HCT116 (cell line): Measurements from ENCODE around the gene POLE. TPM values are rescaled to one million over a fixed set of nuclear protein-coding genes. Genes with fewer than 3 reads are reported as not detected.

Experiments
- ATAC-seq: fragments of 200-7000 bp; cut with Tn5 transposase; 2 replicates; pipeline ENCODE4 v1.9.1; 2020; ENCODE audit warnings: mild to moderate bottlenecking, moderate library complexity
- BruUV-seq: library from RNA; stranded (reverse); fragments of 400-500 nt; replicated peaks from 2 replicates; lab custom pipeline; 2021; lab: Mats Ljungman, UMichigan
- CTCF ChIA-PET: fragments of 300-600 bp; sonication (Branson Sonifier 250); formaldehyde crosslinking; loops from one replicate; lab custom pipeline; 2021; ENCODE audit warnings: antibody characterized with exemption; lab: Charles Lee
- POLR2A ChIA-PET: fragments of 300-600, 350-600 bp; sonication (Branson Sonifier 250); formaldehyde crosslinking; loops from one replicate; lab custom pipeline; 2021; ENCODE audit warnings: antibody characterized with exemption; lab: Charles Lee
- RAD21 ChIA-PET, 2 experiments: fragments of 300-600 bp; sonication (Branson Sonifier 250); formaldehyde crosslinking; loops; one replicate each; lab custom pipeline; 2023; ENCODE audit warnings: low total read pairs in 2 of 2; ENCODE audit not compliant: uncharacterized antibody in 2 of 2, unreplicated experiment in 2 of 2, low non-redundant PET in 1 of 2; lab: Charles Lee
- DNase-seq: peaks from one replicate; pipeline ENCODE4 v3.0.0-alpha.2; 2010; ENCODE audit warnings: low read depth, low spot score
- H2AFZ ChIP-seq: fragments of 200-600 bp; shearing (Covaris generic), sonication (generic); 2 replicates; pipeline ENCODE4 v1.6.1; 2017; ENCODE audit warnings: low read depth, mixed run types, mixed read lengths, antibody characterized with exemption, low read length; ENCODE audit not compliant: poor library complexity, severe bottlenecking
- H3K27ac ChIP-seq: 2 replicates; pipeline ENCODE4 v1.5.1; 2012; ENCODE audit warnings: low read depth, low read length
- H3K27me3 ChIP-seq: fragments of 200-600 bp; sonication (generic); 2 replicates; pipeline ENCODE4 v1.6.1; 2016; ENCODE audit warnings: mixed run types, low read length, mixed read lengths; ENCODE audit not compliant: insufficient read depth
- H3K36me3 ChIP-seq, 2 experiments: fragments of 200-500 bp in 1 of 2; fragments of 200-600 bp in 1 of 2; sonication (Bioruptor generic) in 1 of 2; sonication (generic) in 1 of 2; 2 replicates each; pipeline versions ENCODE4 v1.5.1 to v1.6.1; 2014 to 2016; ENCODE audit warnings: low read length in 2 of 2, inconsistent platforms in 1 of 2, mixed read lengths in 1 of 2, mixed run types in 1 of 2; ENCODE audit not compliant: insufficient read depth in 2 of 2, control insufficient read depth in 1 of 2
- H3K4me1 ChIP-seq, 2 experiments: fragments of 200-600 bp in 1 of 2; sonication (generic) in 1 of 2; 2 replicates each; pipeline versions ENCODE4 v1.5.1 to v1.6.1; 2012 to 2017; ENCODE audit warnings: low read length in 2 of 2, inconsistent platforms in 1 of 2, mild to moderate bottlenecking in 1 of 2, mixed read lengths in 1 of 2, mixed run types in 1 of 2, moderate library complexity in 1 of 2; ENCODE audit not compliant: insufficient read depth in 2 of 2, control insufficient read depth in 1 of 2
- H3K4me2 ChIP-seq: fragments of 200-600 bp; sonication (generic); 2 replicates; pipeline ENCODE4 v1.6.1; 2017; ENCODE audit warnings: mixed run types, low read length, mixed read lengths
- H3K4me3 ChIP-seq, 2 experiments: fragments of 200-600 bp in 1 of 2; sonication (generic) in 1 of 2; replicated peaks in 1 of 2; 2 replicates each; pipeline ENCODE4 v1.5.1; 2011 to 2016; ENCODE audit warnings: low read length in 2 of 2, control low read depth in 1 of 2, low read depth in 1 of 2, mild to moderate bottlenecking in 1 of 2, mixed read lengths in 1 of 2, mixed run types in 1 of 2
- H3K79me2 ChIP-seq: fragments of 200-600 bp; sonication (generic); 2 replicates; pipeline ENCODE4 v1.6.1; 2017; ENCODE audit warnings: mild to moderate bottlenecking, mixed run types, low read length, moderate library complexity, mixed read lengths; ENCODE audit not compliant: insufficient read depth
- H3K9ac ChIP-seq: fragments of 200-600 bp; sonication (generic); 2 replicates; pipeline ENCODE4 v1.6.1; 2016; ENCODE audit warnings: low read length, mixed read lengths
- H3K9me2 ChIP-seq: fragments of 200-600 bp; sonication (generic), shearing (Covaris generic); 2 replicates; pipeline ENCODE4 v1.6.1; 2017; ENCODE audit warnings: mixed run types, mild to moderate bottlenecking, moderate library complexity; ENCODE audit not compliant: insufficient read depth
- H3K9me3 ChIP-seq, 2 experiments: fragments of 200-500 bp in 1 of 2; fragments of 200-600 bp in 1 of 2; sonication (Bioruptor generic) in 1 of 2; sonication (generic) in 1 of 2; 2 replicates each; pipeline ENCODE4 v1.6.1; 2014 to 2017; ENCODE audit warnings: low read length in 2 of 2, mixed read lengths in 2 of 2, inconsistent platforms in 1 of 2, low read depth in 1 of 2, mild to moderate bottlenecking in 1 of 2, mixed run types in 1 of 2, moderate library complexity in 1 of 2; ENCODE audit not compliant: control insufficient read depth in 1 of 2, insufficient read depth in 1 of 2
- H4K20me1 ChIP-seq: fragments of 200-600 bp; sonication (generic), shearing (Covaris generic); 2 replicates; pipeline ENCODE4 v1.6.1; 2017; ENCODE audit warnings: mixed run types, mild to moderate bottlenecking, moderate library complexity; ENCODE audit not compliant: insufficient read depth
- CBX3 ChIP-seq: IDR thresholded peaks from 2 replicates; pipeline ENCODE4 v1.6.1; 2012; ENCODE audit warnings: low read depth
- CEBPB ChIP-seq: IDR thresholded peaks from 2 replicates; pipeline ENCODE4 v1.6.1; 2012; ENCODE audit warnings: low read depth
- EZH2 ChIP-seq: fragments of 200-600 bp; sonication (generic); IDR thresholded peaks from 2 replicates; pipeline ENCODE4 v1.6.1; 2017; ENCODE audit warnings: antibody characterized with exemption, mixed run types
- EZH2phosphoT487 ChIP-seq: fragments of 200-600 bp; IDR thresholded peaks from 2 replicates; pipeline ENCODE4 v1.6.1; 2018; ENCODE audit warnings: antibody characterized with exemption, borderline replicate concordance
- FOSL1 ChIP-seq: IDR thresholded peaks from 2 replicates; pipeline ENCODE4 v1.6.1; 2012; ENCODE audit warnings: low read depth
- JUND ChIP-seq: IDR thresholded peaks from 2 replicates; pipeline ENCODE4 v1.6.1; 2012
- POLR2AphosphoS5 ChIP-seq: IDR thresholded peaks from 2 replicates; pipeline ENCODE4 v1.6.1; 2011; ENCODE audit warnings: mild to moderate bottlenecking, low read depth, low read length, moderate library complexity
- RAD21 ChIP-seq: IDR thresholded peaks from 2 replicates; pipeline ENCODE4 v1.6.1; 2012; ENCODE audit warnings: low read depth, mild to moderate bottlenecking
- SIN3A ChIP-seq: IDR thresholded peaks from 2 replicates; pipeline ENCODE4 v1.6.1; 2012; ENCODE audit warnings: low read depth
- SRF ChIP-seq: IDR thresholded peaks from 2 replicates; pipeline ENCODE4 v1.6.1; 2012; ENCODE audit warnings: low read depth
- TCF7L2 ChIP-seq: IDR thresholded peaks from 2 replicates; pipeline ENCODE4 v1.7.0; 2011; ENCODE audit warnings: borderline replicate concordance, inconsistent platforms; ENCODE audit not compliant: insufficient read depth, insufficient read length; ENCODE audit errors: extremely low read depth
- YY1 ChIP-seq: IDR thresholded peaks from 2 replicates; pipeline ENCODE4 v1.6.1; 2011; ENCODE audit warnings: low read length, low read depth, moderate library complexity, mild to moderate bottlenecking; ENCODE audit not compliant: insufficient replicate concordance; ENCODE audit errors: extremely low read depth
- ZFX ChIP-seq: fragments of 450-650 bp; IDR thresholded peaks from 2 replicates; pipeline ENCODE4 v1.6.1; 2017
- ZNF274 ChIP-seq: fragments of 200-500 bp; sonication (Bioruptor generic); IDR thresholded peaks from 2 replicates; pipeline ENCODE4 v1.6.1; 2014; ENCODE audit warnings: mild to moderate bottlenecking, low read depth, low read length, inconsistent platforms
- intact Hi-C: fragments of 100-400 bp; cut with micrococcal nuclease; formaldehyde crosslinking; loops from 2 replicates; pipeline ENCODE4 v1.10.0; 2022
- total RNA-seq: library from RNA; stranded (reverse); gene quantifications from one replicate; pipeline ENCODE4 v1.2.1, GENCODE V29; 2021; ENCODE audit not compliant: unreplicated experiment
- TF ChIP-seq, protein P1 (sequence below), 3 experiments: fragments of 200-600 bp in 1 of 3; sonication (generic) in 1 of 3; IDR thresholded peaks in 2 of 3; conservative IDR thresholded peaks in 1 of 3; 2 replicates each; pipeline ENCODE4 v1.5.1; 2012 to 2017; ENCODE audit warnings: low read depth in 2 of 3, low read length in 2 of 3, antibody characterized with exemption in 1 of 3, borderline replicate concordance in 1 of 3, control low read depth in 1 of 3, mild to moderate bottlenecking in 1 of 3, mixed read lengths in 1 of 3, mixed run types in 1 of 3, moderate library complexity in 1 of 3; ENCODE audit not compliant: insufficient read depth in 1 of 3
- TF ChIP-seq, protein P2 (sequence below): IDR thresholded peaks from 2 replicates; pipeline ENCODE4 v1.6.1; 2012
- TF ChIP-seq, protein P3 (sequence below): IDR thresholded peaks from 2 replicates; pipeline ENCODE4 v1.6.1; 2012
- TF ChIP-seq, protein P4 (sequence below): IDR thresholded peaks from 2 replicates; pipeline ENCODE4 v1.6.1; 2011; ENCODE audit warnings: mild to moderate bottlenecking, low read length, moderate library complexity; ENCODE audit not compliant: insufficient replicate concordance; ENCODE audit errors: extremely low read depth

POLE gene
- total RNA-seq, 1 experiment from 2014 or later = 128 TPM

DNA sequence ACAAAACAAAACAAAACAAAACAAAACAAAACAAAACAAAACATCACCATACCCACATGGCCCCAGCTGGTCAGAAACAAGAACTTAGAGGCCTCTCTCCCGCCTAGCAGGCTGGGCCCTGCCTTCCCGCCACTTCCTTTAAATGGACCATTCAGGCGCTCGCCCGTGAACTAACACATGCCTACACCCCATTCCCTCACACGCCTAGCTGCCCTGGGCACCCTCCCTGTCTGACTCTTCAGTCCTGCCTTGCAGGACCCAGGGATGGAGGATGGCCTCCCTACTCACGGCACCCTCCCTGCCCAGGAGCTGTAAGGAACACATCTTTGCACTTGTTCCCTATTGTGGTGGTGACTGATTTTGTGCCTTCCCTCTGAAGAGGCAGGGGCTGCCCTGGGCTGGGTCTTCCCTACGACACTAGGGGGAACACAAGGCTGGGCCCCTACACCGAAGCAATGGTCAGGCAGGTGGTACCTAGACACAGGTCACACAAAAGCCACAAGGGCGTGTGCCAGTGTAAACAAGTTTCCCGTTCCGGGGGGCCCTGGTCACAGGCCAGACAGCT is 47.1 kb downstream of the POLE start:
- ATAC-seq (no peak), DNase-seq (no peak)
- POLR2A ChIA-PET = no interaction called here
- Histone ChIP-seq H3K79me2 (no peaks in the 10 kb centered on the region), H2AFZ (no peak overlapping the region), H3K27me3 (no peaks in the 10 kb centered on the region), H3K36me3 (peaks cover 36 to 53% of the 10 kb centered on the region in 2 experiments; a peak in 3 of 4 replicates), H3K4me3 (no peak overlapping the region), H4K20me1 (no peaks in the 10 kb centered on the region), H3K4me1 (no peaks in the 10 kb centered on the region), H3K9me3 (no peaks in the 10 kb centered on the region), H3K4me2 (no peak overlapping the region), H3K9ac (no peak overlapping the region), H3K9me2 (no peaks in the 10 kb centered on the region), H3K27ac (no peak overlapping the region)
- CTCF ChIA-PET = interaction anchor here (1.3 kb wide), 1 partner anchor 16 kb away, joined by 3 read pairs; no protein-coding TSS in a partner anchor
- TF ChIP-seq JUND (no peak), SRF (no peak), FOSL1 (no peak), CEBPB (no peak), POLR2AphosphoS5 (no peak), CBX3 (no peak), EZH2 (no peak), TCF7L2 (no peak), YY1 (no peak), RAD21 (no peak), ZFX (no peak), EZH2phosphoT487 (no peak), SIN3A (no peak), ZNF274 (no peak)
- TF ChIP-seq, protein P1, sequence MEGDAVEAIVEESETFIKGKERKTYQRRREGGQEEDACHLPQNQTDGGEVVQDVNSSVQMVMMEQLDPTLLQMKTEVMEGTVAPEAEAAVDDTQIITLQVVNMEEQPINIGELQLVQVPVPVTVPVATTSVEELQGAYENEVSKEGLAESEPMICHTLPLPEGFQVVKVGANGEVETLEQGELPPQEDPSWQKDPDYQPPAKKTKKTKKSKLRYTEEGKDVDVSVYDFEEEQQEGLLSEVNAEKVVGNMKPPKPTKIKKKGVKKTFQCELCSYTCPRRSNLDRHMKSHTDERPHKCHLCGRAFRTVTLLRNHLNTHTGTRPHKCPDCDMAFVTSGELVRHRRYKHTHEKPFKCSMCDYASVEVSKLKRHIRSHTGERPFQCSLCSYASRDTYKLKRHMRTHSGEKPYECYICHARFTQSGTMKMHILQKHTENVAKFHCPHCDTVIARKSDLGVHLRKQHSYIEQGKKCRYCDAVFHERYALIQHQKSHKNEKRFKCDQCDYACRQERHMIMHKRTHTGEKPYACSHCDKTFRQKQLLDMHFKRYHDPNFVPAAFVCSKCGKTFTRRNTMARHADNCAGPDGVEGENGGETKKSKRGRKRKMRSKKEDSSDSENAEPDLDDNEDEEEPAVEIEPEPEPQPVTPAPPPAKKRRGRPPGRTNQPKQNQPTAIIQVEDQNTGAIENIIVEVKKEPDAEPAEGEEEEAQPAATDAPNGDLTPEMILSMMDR (IDR thresholded peaks at IDR 0.05 in 2 of 3, conservative IDR thresholded peaks at IDR 0.05 in 1 of 3; ENCODE audit: borderline replicate concordance in 1 of 3, insufficient read depth in 1 of 3, low read depth in 2 of 3, low read length in 2 of 3) = no peak
- TF ChIP-seq, protein P2, sequence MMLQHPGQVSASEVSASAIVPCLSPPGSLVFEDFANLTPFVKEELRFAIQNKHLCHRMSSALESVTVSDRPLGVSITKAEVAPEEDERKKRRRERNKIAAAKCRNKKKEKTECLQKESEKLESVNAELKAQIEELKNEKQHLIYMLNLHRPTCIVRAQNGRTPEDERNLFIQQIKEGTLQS = no peak
- TF ChIP-seq, protein P3, sequence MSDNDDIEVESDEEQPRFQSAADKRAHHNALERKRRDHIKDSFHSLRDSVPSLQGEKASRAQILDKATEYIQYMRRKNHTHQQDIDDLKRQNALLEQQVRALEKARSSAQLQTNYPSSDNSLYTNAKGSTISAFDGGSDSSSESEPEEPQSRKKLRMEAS = no peak
- TF ChIP-seq, protein P4, sequence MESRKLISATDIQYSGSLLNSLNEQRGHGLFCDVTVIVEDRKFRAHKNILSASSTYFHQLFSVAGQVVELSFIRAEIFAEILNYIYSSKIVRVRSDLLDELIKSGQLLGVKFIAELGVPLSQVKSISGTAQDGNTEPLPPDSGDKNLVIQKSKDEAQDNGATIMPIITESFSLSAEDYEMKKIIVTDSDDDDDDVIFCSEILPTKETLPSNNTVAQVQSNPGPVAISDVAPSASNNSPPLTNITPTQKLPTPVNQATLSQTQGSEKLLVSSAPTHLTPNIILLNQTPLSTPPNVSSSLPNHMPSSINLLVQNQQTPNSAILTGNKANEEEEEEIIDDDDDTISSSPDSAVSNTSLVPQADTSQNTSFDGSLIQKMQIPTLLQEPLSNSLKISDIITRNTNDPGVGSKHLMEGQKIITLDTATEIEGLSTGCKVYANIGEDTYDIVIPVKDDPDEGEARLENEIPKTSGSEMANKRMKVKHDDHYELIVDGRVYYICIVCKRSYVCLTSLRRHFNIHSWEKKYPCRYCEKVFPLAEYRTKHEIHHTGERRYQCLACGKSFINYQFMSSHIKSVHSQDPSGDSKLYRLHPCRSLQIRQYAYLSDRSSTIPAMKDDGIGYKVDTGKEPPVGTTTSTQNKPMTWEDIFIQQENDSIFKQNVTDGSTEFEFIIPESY = no peak
- BruUV-seq = no TSS peak
- RAD21 ChIA-PET = no interaction called here
- intact Hi-C loops = no loop called here
